HCT116 (cell line): ENCODE results near the gene CDH4. TPM values are rescaled to one million over a fixed set of nuclear protein-coding genes. Genes with fewer than 3 reads are reported as not detected.

ENCODE experiments used
- ATAC-seq: fragments of 200-7000 bp; cut with Tn5 transposase; 2 replicates; pipeline ENCODE4 v1.9.1; 2020; ENCODE audit warnings: mild to moderate bottlenecking, moderate library complexity
- BruUV-seq: library from RNA; stranded (reverse); fragments of 400-500 nt; replicated peaks from 2 replicates; lab custom pipeline; 2021; lab: Mats Ljungman, UMichigan
- CTCF ChIA-PET: fragments of 300-600 bp; sonication (Branson Sonifier 250); formaldehyde crosslinking; loops from one replicate; lab custom pipeline; 2021; ENCODE audit warnings: antibody characterized with exemption; lab: Charles Lee
- POLR2A ChIA-PET: fragments of 300-600, 350-600 bp; sonication (Branson Sonifier 250); formaldehyde crosslinking; loops from one replicate; lab custom pipeline; 2021; ENCODE audit warnings: antibody characterized with exemption; lab: Charles Lee
- RAD21 ChIA-PET, 2 experiments: fragments of 300-600 bp; sonication (Branson Sonifier 250); formaldehyde crosslinking; loops; one replicate each; lab custom pipeline; 2023; ENCODE audit warnings: low total read pairs in 2 of 2; ENCODE audit not compliant: uncharacterized antibody in 2 of 2, unreplicated experiment in 2 of 2, low non-redundant PET in 1 of 2; lab: Charles Lee
- DNase-seq: peaks from one replicate; pipeline ENCODE4 v3.0.0-alpha.2; 2010; ENCODE audit warnings: low read depth, low spot score
- H2AFZ ChIP-seq: fragments of 200-600 bp; shearing (Covaris generic), sonication (generic); 2 replicates; pipeline ENCODE4 v1.6.1; 2017; ENCODE audit warnings: low read depth, mixed run types, mixed read lengths, antibody characterized with exemption, low read length; ENCODE audit not compliant: poor library complexity, severe bottlenecking
- H3K27ac ChIP-seq: 2 replicates; pipeline ENCODE4 v1.5.1; 2012; ENCODE audit warnings: low read depth, low read length
- H3K27me3 ChIP-seq: fragments of 200-600 bp; sonication (generic); 2 replicates; pipeline ENCODE4 v1.6.1; 2016; ENCODE audit warnings: mixed run types, low read length, mixed read lengths; ENCODE audit not compliant: insufficient read depth
- H3K36me3 ChIP-seq, 2 experiments: fragments of 200-500 bp in 1 of 2; fragments of 200-600 bp in 1 of 2; sonication (Bioruptor generic) in 1 of 2; sonication (generic) in 1 of 2; 2 replicates each; pipeline versions ENCODE4 v1.5.1 to v1.6.1; 2014 to 2016; ENCODE audit warnings: low read length in 2 of 2, inconsistent platforms in 1 of 2, mixed read lengths in 1 of 2, mixed run types in 1 of 2; ENCODE audit not compliant: insufficient read depth in 2 of 2, control insufficient read depth in 1 of 2
- H3K4me1 ChIP-seq, 2 experiments: fragments of 200-600 bp in 1 of 2; sonication (generic) in 1 of 2; 2 replicates each; pipeline versions ENCODE4 v1.5.1 to v1.6.1; 2012 to 2017; ENCODE audit warnings: low read length in 2 of 2, inconsistent platforms in 1 of 2, mild to moderate bottlenecking in 1 of 2, mixed read lengths in 1 of 2, mixed run types in 1 of 2, moderate library complexity in 1 of 2; ENCODE audit not compliant: insufficient read depth in 2 of 2, control insufficient read depth in 1 of 2
- H3K4me2 ChIP-seq: fragments of 200-600 bp; sonication (generic); 2 replicates; pipeline ENCODE4 v1.6.1; 2017; ENCODE audit warnings: mixed run types, low read length, mixed read lengths
- H3K4me3 ChIP-seq, 2 experiments: fragments of 200-600 bp in 1 of 2; sonication (generic) in 1 of 2; replicated peaks in 1 of 2; 2 replicates each; pipeline ENCODE4 v1.5.1; 2011 to 2016; ENCODE audit warnings: low read length in 2 of 2, control low read depth in 1 of 2, low read depth in 1 of 2, mild to moderate bottlenecking in 1 of 2, mixed read lengths in 1 of 2, mixed run types in 1 of 2
- H3K79me2 ChIP-seq: fragments of 200-600 bp; sonication (generic); 2 replicates; pipeline ENCODE4 v1.6.1; 2017; ENCODE audit warnings: mild to moderate bottlenecking, mixed run types, low read length, moderate library complexity, mixed read lengths; ENCODE audit not compliant: insufficient read depth
- H3K9ac ChIP-seq: fragments of 200-600 bp; sonication (generic); 2 replicates; pipeline ENCODE4 v1.6.1; 2016; ENCODE audit warnings: low read length, mixed read lengths
- H3K9me2 ChIP-seq: fragments of 200-600 bp; sonication (generic), shearing (Covaris generic); 2 replicates; pipeline ENCODE4 v1.6.1; 2017; ENCODE audit warnings: mixed run types, mild to moderate bottlenecking, moderate library complexity; ENCODE audit not compliant: insufficient read depth
- H3K9me3 ChIP-seq, 2 experiments: fragments of 200-500 bp in 1 of 2; fragments of 200-600 bp in 1 of 2; sonication (Bioruptor generic) in 1 of 2; sonication (generic) in 1 of 2; 2 replicates each; pipeline ENCODE4 v1.6.1; 2014 to 2017; ENCODE audit warnings: low read length in 2 of 2, mixed read lengths in 2 of 2, inconsistent platforms in 1 of 2, low read depth in 1 of 2, mild to moderate bottlenecking in 1 of 2, mixed run types in 1 of 2, moderate library complexity in 1 of 2; ENCODE audit not compliant: control insufficient read depth in 1 of 2, insufficient read depth in 1 of 2
- H4K20me1 ChIP-seq: fragments of 200-600 bp; sonication (generic), shearing (Covaris generic); 2 replicates; pipeline ENCODE4 v1.6.1; 2017; ENCODE audit warnings: mixed run types, mild to moderate bottlenecking, moderate library complexity; ENCODE audit not compliant: insufficient read depth
- ATF3 ChIP-seq: IDR thresholded peaks from 2 replicates; pipeline ENCODE4 v1.6.1; 2012
- CEBPB ChIP-seq: IDR thresholded peaks from 2 replicates; pipeline ENCODE4 v1.6.1; 2012; ENCODE audit warnings: low read depth
- EZH2 ChIP-seq: fragments of 200-600 bp; sonication (generic); IDR thresholded peaks from 2 replicates; pipeline ENCODE4 v1.6.1; 2017; ENCODE audit warnings: antibody characterized with exemption, mixed run types
- FOSL1 ChIP-seq: IDR thresholded peaks from 2 replicates; pipeline ENCODE4 v1.6.1; 2012; ENCODE audit warnings: low read depth
- REST ChIP-seq: IDR thresholded peaks from 2 replicates; pipeline ENCODE4 v1.6.1; 2012; ENCODE audit warnings: low read depth
- SIN3A ChIP-seq: IDR thresholded peaks from 2 replicates; pipeline ENCODE4 v1.6.1; 2012; ENCODE audit warnings: low read depth
- ZFX ChIP-seq: fragments of 450-650 bp; IDR thresholded peaks from 2 replicates; pipeline ENCODE4 v1.6.1; 2017
- intact Hi-C: fragments of 100-400 bp; cut with micrococcal nuclease; formaldehyde crosslinking; loops from 2 replicates; pipeline ENCODE4 v1.10.0; 2022
- total RNA-seq: library from RNA; stranded (reverse); gene quantifications from one replicate; pipeline ENCODE4 v1.2.1, GENCODE V29; 2021; ENCODE audit not compliant: unreplicated experiment

The CDH4 gene
- total RNA-seq, 1 experiment from 2014 or later, result not detected

- TF ChIP-seq REST (no peak), CEBPB (no peak), EZH2 (no peak), SIN3A (no peak), ZFX (no peak), ATF3 (no peak), FOSL1 (no peak)
These were observed 281.2 kb downstream of the CDH4 start (continued) for GRCh38 chr20:61533231-61533631.

- H2AFZ ChIP-seq, result no peak overlapping the region
- no TSS peak for BruUV-seq
- H3K36me3 ChIP-seq, result no peaks in the 10 kb centered on the region
- no peaks in the 10 kb centered on the region for H3K27me3 ChIP-seq
- no peak overlapping the region for H3K9ac ChIP-seq
- H3K4me1 ChIP-seq, result no peaks in the 10 kb centered on the region
- intact Hi-C loops, result no loop called here
- RAD21 ChIA-PET, result no interaction called here
- no peaks in the 10 kb centered on the region for H3K9me2 ChIP-seq
- H3K79me2 ChIP-seq, result no peaks in the 10 kb centered on the region
- POLR2A ChIA-PET, result no interaction called here
- ATAC-seq (no peak), DNase-seq (no peak)
- no peak overlapping the region for H3K4me2 ChIP-seq
- no peak overlapping the region for H3K4me3 ChIP-seq
- H3K27ac ChIP-seq, result no peak overlapping the region
- no peaks in the 10 kb centered on the region for H3K9me3 ChIP-seq
- CTCF ChIA-PET, result no interaction called here
- TF ChIP-seq SIN3A, result no peak
- no peaks in the 10 kb centered on the region for H4K20me1 ChIP-seq
These were observed 282.3 kb downstream of the CDH4 start for GRCh38 chr20:61534346-61534745.
